ENCODE data around the gene FBXO2.

Gene FBXO2

GRCh38 chr1:11653861-11654136 is 430 bp downstream of the FBXO2 start:
- no peak for TF ChIP-seq CTCF (conservative IDR thresholded peaks at IDR 0.05; ENCODE audit: low read depth, low read length)
- no peak for DNase-seq (ENCODE audit: low read depth)
- peak overlapping the region; percentile 68 for H3K4me3 ChIP-seq (ENCODE audit: low read depth, low read length)

- no peak overlapping the region for H3K4me3 ChIP-seq (ENCODE audit: low read depth, low read length)
- no peak for DNase-seq (ENCODE audit: low read depth)
- no peak for TF ChIP-seq CTCF (conservative IDR thresholded peaks at IDR 0.05; ENCODE audit: low read depth, low read length)
Observed at GRCh38 chr1:11653101-11653860, 948 bp downstream of the FBXO2 start.

DNA sequence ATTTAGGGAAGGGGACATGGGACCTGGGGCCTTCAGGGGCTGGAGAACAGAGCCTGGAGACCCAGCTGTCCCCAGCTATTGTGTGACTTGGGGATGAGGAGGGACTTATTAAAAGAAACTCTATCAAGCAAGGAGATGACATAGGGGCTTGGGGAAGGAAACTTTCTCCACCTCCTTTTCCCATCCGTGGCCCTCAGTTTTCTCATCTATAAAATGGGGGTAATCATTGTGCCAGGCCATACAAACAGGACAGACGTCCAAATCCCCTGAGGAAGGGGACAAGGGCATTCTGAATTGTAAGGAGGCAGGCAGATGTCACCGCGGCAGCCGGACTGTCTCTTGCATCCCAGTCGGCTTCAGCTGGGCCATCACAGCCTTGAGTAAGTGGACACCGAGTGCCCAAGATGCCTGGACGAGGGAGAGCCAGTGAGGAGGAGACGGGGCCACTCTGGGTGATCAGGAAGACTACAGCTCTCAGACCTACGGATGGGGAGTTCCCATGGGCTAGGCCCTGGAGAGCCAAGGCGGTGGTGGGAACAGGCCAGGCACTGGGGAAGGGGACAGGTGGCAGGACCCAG is 1.9 kb downstream of the FBXO2 start:
- H3K4me3 ChIP-seq (ENCODE audit: low read depth, low read length) = no peak overlapping the region
- DNase-seq (ENCODE audit: low read depth) = no peak
- TF ChIP-seq CTCF (conservative IDR thresholded peaks at IDR 0.05; ENCODE audit: low read depth, low read length) = no peak

DNA sequence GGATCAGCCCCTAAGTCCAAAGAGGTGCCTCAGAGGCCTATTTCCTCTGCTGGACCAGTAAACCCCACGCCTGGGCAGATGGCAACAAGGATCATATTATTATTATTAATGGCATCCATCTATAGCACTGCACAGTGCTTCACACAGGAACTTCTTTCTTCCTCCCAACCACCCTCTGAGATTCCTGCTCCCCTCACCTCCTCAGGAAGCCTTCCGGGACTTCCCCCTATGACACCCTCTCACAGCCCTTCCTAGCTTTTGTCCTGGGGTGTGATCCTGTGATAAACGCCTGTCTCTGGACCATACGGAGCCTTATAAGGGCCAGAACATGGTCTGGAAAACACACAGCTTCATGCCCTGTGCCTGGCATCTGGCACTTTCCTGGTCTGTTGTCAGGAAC is 3.2 kb downstream of the FBXO2 start:
- no peak for TF ChIP-seq CTCF (conservative IDR thresholded peaks at IDR 0.05; ENCODE audit: low read depth, low read length)
- no peak overlapping the region for H3K4me3 ChIP-seq (ENCODE audit: low read depth, low read length)
- no peak for DNase-seq (ENCODE audit: low read depth)

DNA sequence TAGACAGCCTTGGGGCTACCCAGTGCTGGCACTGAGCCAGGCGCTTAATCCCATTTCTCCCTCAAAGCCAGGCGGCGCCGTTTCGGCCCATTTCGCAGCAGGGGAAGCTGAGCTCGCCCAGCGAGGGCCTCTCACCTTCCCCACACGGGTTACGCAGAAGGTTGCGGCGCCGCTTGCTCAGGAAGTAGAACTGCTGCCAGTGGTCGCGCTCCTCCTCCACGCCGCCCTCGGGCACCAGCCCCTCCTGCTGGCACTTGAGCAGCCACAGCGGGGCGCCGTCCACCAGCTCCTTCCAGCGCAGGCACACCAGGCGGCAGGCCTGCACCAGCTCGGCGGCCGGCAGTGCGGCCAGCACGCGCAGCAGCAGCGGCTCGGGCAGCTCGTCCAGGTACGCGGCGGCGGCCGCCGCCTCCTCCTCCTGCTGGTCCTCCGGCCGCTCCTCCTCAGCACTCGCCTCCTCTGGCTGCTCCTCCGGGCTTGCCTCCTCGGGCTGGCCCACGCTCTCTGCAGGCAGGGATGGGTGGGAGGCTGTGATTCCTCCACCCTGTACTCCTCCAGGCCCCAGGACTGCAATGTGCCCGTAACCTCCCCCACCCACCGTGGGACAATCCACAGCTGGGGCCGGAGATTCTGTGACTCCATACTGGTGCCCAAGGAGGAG is 3.8 kb downstream of the FBXO2 start:
- DNase-seq (ENCODE audit: low read depth) = peak; percentile 67
- H3K4me3 ChIP-seq (ENCODE audit: low read depth, low read length) = peak overlapping the region; percentile 20

DNA sequence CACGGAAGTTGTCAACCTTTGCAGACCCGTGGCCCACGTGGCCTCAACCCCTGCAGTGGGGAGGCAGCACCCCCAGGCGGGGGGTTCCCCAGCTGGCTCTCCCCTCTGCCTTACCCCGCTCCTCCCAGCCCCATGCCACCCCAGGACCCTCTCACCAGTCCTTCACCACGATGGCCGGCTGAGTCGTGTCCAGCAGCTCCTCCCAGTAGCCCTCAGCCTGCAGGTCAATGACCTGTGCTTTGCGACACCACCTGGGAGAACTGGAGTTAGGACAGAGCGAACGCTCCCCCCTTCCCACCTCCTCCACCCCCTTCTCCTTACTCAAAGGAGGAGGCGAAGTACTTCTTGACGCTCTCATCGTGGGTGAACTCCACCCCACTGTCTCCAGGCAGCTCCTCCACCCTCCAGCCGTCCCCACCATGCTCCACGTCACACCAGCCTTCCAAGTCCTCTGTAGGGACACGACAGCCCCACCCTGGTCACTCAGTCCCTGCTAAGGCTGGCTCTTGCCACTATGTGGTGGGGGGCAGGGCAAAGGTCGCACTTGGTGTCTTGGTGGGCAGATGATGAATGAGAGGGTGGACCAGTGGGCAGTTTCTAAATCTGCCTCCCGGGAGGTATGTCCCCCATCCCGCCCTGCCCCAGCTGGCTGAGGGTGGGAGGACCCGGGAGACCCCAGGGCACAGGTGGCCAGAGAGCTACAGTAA is 4.5 kb downstream of the FBXO2 start:
- TF ChIP-seq CTCF (conservative IDR thresholded peaks at IDR 0.05; ENCODE audit: low read depth, low read length) = no peak
- no peak overlapping the region for H3K4me3 ChIP-seq (ENCODE audit: low read depth, low read length)
- DNase-seq (ENCODE audit: low read depth) = no peak

More for the DNA sequence above, 3.8 kb downstream of the FBXO2 start:
- peak; percentile 51 for TF ChIP-seq CTCF (conservative IDR thresholded peaks at IDR 0.05; ENCODE audit: low read depth, low read length)
